Measurements from ENCODE around the gene SLC26A11. TPM values are rescaled to one million over a fixed set of nuclear protein-coding genes. Genes with fewer than 3 reads are reported as not detected.

SLC26A11 gene
- total and polyA plus RNA-seq, 2 of the 13 experiments (the other 11 are each of a cell fraction or from before 2014, with no cell fraction given) = 8.7 to 13.2 TPM

GRCh38 chr17:80260069-80260535 lies 39.9 kb downstream of the SLC26A11 start (continued):
- TF ChIP-seq ZNF800 (CRISPR knock-in tag; IDR thresholded peaks at IDR 0.05) (peak; percentile 23; the same call in 1 of the 2 replicates), ZNF547 (CRISPR knock-in tag; IDR thresholded peaks at IDR 0.05) (no peak), BCLAF1 (IDR thresholded peaks at IDR 0.05) (no peak), SAP130 (CRISPR knock-in tag; IDR thresholded peaks at IDR 0.05; ENCODE audit: low read depth) (peak; percentile 71), ATAD3A (CRISPR knock-in tag; IDR thresholded peaks at IDR 0.05) (no peak), TEF (CRISPR knock-in tag; IDR thresholded peaks at IDR 0.05) (peak; percentile 55; the same call in 1 of the 2 replicates), ZNF619 (CRISPR knock-in tag; IDR thresholded peaks at IDR 0.05) (no peak), ZNF747 (CRISPR knock-in tag; IDR thresholded peaks at IDR 0.05; ENCODE audit: borderline replicate concordance) (no peak), YY1 (IDR thresholded peaks at IDR 0.05; ENCODE audit: insufficient read depth, insufficient replicate concordance, low read depth, low read length) (peak; percentile 49), NKX3-1 (CRISPR knock-in tag; IDR thresholded peaks at IDR 0.05) (0 out of 2 replicates have a peak, but pooled peaks have one; percentile 58), POGZ (CRISPR knock-in tag; IDR thresholded peaks at IDR 0.05) (no peak), MED13 (CRISPR knock-in tag; IDR thresholded peaks at IDR 0.05) (no peak), KLF16 (CRISPR knock-in tag; IDR thresholded peaks at IDR 0.05) (no peak), MLX (CRISPR knock-in tag; IDR thresholded peaks at IDR 0.05) (no peak), SUZ12 (IDR thresholded peaks at IDR 0.05; ENCODE audit: low read depth, low read length) (no peak), RFXANK (CRISPR knock-in tag; IDR thresholded peaks at IDR 0.05) (no peak), ZNF10 (CRISPR knock-in tag; IDR thresholded peaks at IDR 0.05; ENCODE audit: borderline replicate concordance, low read depth) (no peak), JARID2 (CRISPR knock-in tag; IDR thresholded peaks at IDR 0.05; ENCODE audit: insufficient replicate concordance) (no peak), ZNF275 (CRISPR knock-in tag; IDR thresholded peaks at IDR 0.05; ENCODE audit: borderline replicate concordance) (no peak), ZMYM4 (CRISPR knock-in tag; IDR thresholded peaks at IDR 0.05) (no peak), SMYD3 (CRISPR knock-in tag; IDR thresholded peaks at IDR 0.05) (no peak), KLF15 (CRISPR knock-in tag; IDR thresholded peaks at IDR 0.05; ENCODE audit: borderline replicate concordance) (peak; percentile 56; the same call in 1 of the 2 replicates), AKAP8 (CRISPR knock-in tag; IDR thresholded peaks at IDR 0.05) (no peak), RCOR2 (CRISPR knock-in tag; IDR thresholded peaks at IDR 0.05) (no peak), HHEX (CRISPR knock-in tag; IDR thresholded peaks at IDR 0.05) (no peak), NFIB (CRISPR knock-in tag; IDR thresholded peaks at IDR 0.05; ENCODE audit: borderline replicate concordance) (no peak)

Data from HepG2 (cell line).